Neural cell (in vitro differentiated cells): ENCODE results near the gene KCNJ12. TPM values are rescaled to one million over a fixed set of nuclear protein-coding genes. Genes with fewer than 3 reads are reported as not detected.

ENCODE experiments used
- H2AFZ ChIP-seq: fragments of 200-600, 300-800 bp; sonication (generic), shearing (Covaris generic); 2 replicates; pipeline ENCODE4 v1.6.0; 2014; ENCODE audit warnings: low read depth, mild to moderate bottlenecking, antibody characterized with exemption, low read length, moderate library complexity
- H3F3A ChIP-seq: fragments of 200-600 bp; shearing (Covaris generic); 2 replicates; pipeline ENCODE4 v1.6.1; 2016; ENCODE audit warnings: mild to moderate bottlenecking, moderate library complexity, mixed read lengths, antibody characterized with exemption, low read length; ENCODE audit not compliant: insufficient read depth, poor library complexity, severe bottlenecking
- H3K27ac ChIP-seq: fragments of 200-600, 300-800 bp; sonication (generic), shearing (Covaris generic); 2 replicates; pipeline ENCODE4 v1.5.1; 2014; ENCODE audit warnings: mild to moderate bottlenecking, low read length, moderate library complexity
- H3K27me3 ChIP-seq: fragments of 300-800, 200-600 bp; sonication (generic), shearing (Covaris generic); 2 replicates; pipeline ENCODE4 v1.6.0; 2014; ENCODE audit warnings: mild to moderate bottlenecking, low read depth, low read length, moderate library complexity; ENCODE audit not compliant: insufficient read depth
- H3K36me3 ChIP-seq: fragments of 300-800, 200-600 bp; sonication (generic), shearing (Covaris generic); 2 replicates; pipeline ENCODE4 v1.5.1; 2014; ENCODE audit warnings: mild to moderate bottlenecking, antibody characterized with exemption, low read length, moderate library complexity; ENCODE audit not compliant: insufficient read depth
- H3K4me2 ChIP-seq: fragments of 300-800, 200-600 bp; sonication (generic), shearing (Covaris generic); 2 replicates; pipeline ENCODE4 v1.6.0; 2014; ENCODE audit warnings: mild to moderate bottlenecking, low read length
- H3K4me3 ChIP-seq: fragments of 300-800, 200-600 bp; sonication (generic), shearing (Covaris generic); 2 replicates; pipeline ENCODE4 v1.5.1; 2014; ENCODE audit warnings: mild to moderate bottlenecking, low read length, moderate library complexity
- H3K79me2 ChIP-seq: fragments of 200-600 bp; shearing (Covaris generic); replicated peaks from 2 replicates; pipeline ENCODE4 v1.6.0; 2014; ENCODE audit warnings: mild to moderate bottlenecking, low read length, moderate library complexity; ENCODE audit not compliant: insufficient read depth
- H3K9ac ChIP-seq: fragments of 300-800, 200-600 bp; sonication (generic), shearing (Covaris generic); 2 replicates; pipeline ENCODE4 v1.6.1; 2016; ENCODE audit warnings: mild to moderate bottlenecking, low read length, mixed read lengths
- H3K9me2 ChIP-seq: fragments of 200-600 bp; shearing (Covaris generic); 2 replicates; pipeline ENCODE4 v1.6.1; 2016; ENCODE audit warnings: mild to moderate bottlenecking, low read length, mixed read lengths; ENCODE audit not compliant: insufficient read depth
- H3K9me3 ChIP-seq: fragments of 200-600, 300-800 bp; sonication (generic), shearing (Covaris generic); 2 replicates; pipeline ENCODE4 v1.6.1; 2016; ENCODE audit warnings: mild to moderate bottlenecking, mixed run types, low read length, moderate library complexity, mixed read lengths
- H4K20me1 ChIP-seq: fragments of 200-600 bp; shearing (Covaris generic); 2 replicates; pipeline ENCODE4 v1.6.1; 2016; ENCODE audit warnings: mild to moderate bottlenecking, mixed run types; ENCODE audit not compliant: insufficient read depth
- CTCF ChIP-seq: fragments of 450-650 bp; IDR thresholded peaks from 2 replicates; pipeline ENCODE4 v1.5.1; 2014; ENCODE audit warnings: antibody characterized with exemption, mild to moderate bottlenecking, moderate library complexity; ENCODE audit not compliant: poor library complexity, severe bottlenecking
- EP300 ChIP-seq: fragments of 450-650 bp; conservative IDR thresholded peaks from 2 replicates; pipeline ENCODE4 v1.6.1; 2014; ENCODE audit warnings: antibody characterized with exemption, mild to moderate bottlenecking, moderate library complexity; ENCODE audit not compliant: poor library complexity, severe bottlenecking
- EZH2 ChIP-seq: fragments of 200-600, 300-800 bp; shearing (Covaris generic), sonication (generic); IDR thresholded peaks from 2 replicates; pipeline ENCODE4 v1.6.1; 2014; ENCODE audit warnings: antibody characterized with exemption, low read length, borderline replicate concordance, mild to moderate bottlenecking; ENCODE audit not compliant: insufficient read depth, poor library complexity, severe bottlenecking
- MXI1 ChIP-seq: fragments of 450-650 bp; conservative IDR thresholded peaks from 2 replicates; pipeline ENCODE4 v1.6.1; 2014; ENCODE audit warnings: antibody characterized with exemption, mild to moderate bottlenecking; ENCODE audit not compliant: poor library complexity, severe bottlenecking
- POLR2AphosphoS5 ChIP-seq: IDR thresholded peaks from 2 replicates; pipeline ENCODE4 v1.6.1; 2012
- RAD21 ChIP-seq: fragments of 450-650 bp; conservative IDR thresholded peaks from 2 replicates; pipeline ENCODE4 v1.6.1; 2014; ENCODE audit warnings: antibody characterized with exemption, mild to moderate bottlenecking, moderate library complexity
- REST ChIP-seq: IDR thresholded peaks from 2 replicates; pipeline ENCODE4 v1.6.1; 2012; ENCODE audit warnings: borderline replicate concordance
- SMC3 ChIP-seq: fragments of 450-650 bp; conservative IDR thresholded peaks from 2 replicates; pipeline ENCODE4 v1.6.1; 2014; ENCODE audit warnings: antibody characterized with exemption, mild to moderate bottlenecking, moderate library complexity; ENCODE audit not compliant: poor library complexity
- TAF1 ChIP-seq: IDR thresholded peaks from 2 replicates; pipeline ENCODE4 v1.6.1; 2012; ENCODE audit warnings: low read depth
- polyA plus RNA-seq: library from polyadenylated mRNA; depleted of rRNA; stranded (reverse); fragments of >200 nt; gene quantifications from 2 replicates; pipeline ENCODE4 v1.2.3, GENCODE V29; 2014

Gene KCNJ12
- polyA plus RNA-seq, 1 donor from 2014 or later = 1.3 TPM

GRCh38 chr17:21358682-21359482 lies 17.3 kb upstream of the KCNJ12 start:
- H3K9ac ChIP-seq = no peak overlapping the region
- H3K36me3 ChIP-seq = no peaks in the 10 kb centered on the region
- no peaks in the 10 kb centered on the region for H4K20me1 ChIP-seq
- no peaks in the 10 kb centered on the region for H3K9me2 ChIP-seq
- H3K27ac ChIP-seq = no peak overlapping the region
- H3F3A ChIP-seq = no peaks in the 10 kb centered on the region
- no peaks in the 10 kb centered on the region for H3K9me3 ChIP-seq
- H3K79me2 ChIP-seq = no peaks in the 10 kb centered on the region
- H2AFZ ChIP-seq = no peak overlapping the region
- H3K27me3 ChIP-seq = no peaks in the 10 kb centered on the region
- no peak overlapping the region for H3K4me2 ChIP-seq
- H3K4me3 ChIP-seq = no peak overlapping the region
- no peak for TF ChIP-seq CTCF
- no peak for TF ChIP-seq TAF1
- no peak for TF ChIP-seq POLR2AphosphoS5
- no peak for TF ChIP-seq SMC3
- TF ChIP-seq MXI1 = no peak
- TF ChIP-seq RAD21 = no peak
- no peak for TF ChIP-seq REST
- no peak for TF ChIP-seq EP300
- no peak for TF ChIP-seq EZH2

- Histone ChIP-seq H3K27me3 (no peaks in the 10 kb centered on the region), H3K4me2 (no peak overlapping the region), H3K27ac (no peak overlapping the region), H3F3A (no peaks in the 10 kb centered on the region), H3K9ac (no peak overlapping the region), H3K79me2 (no peaks in the 10 kb centered on the region), H3K9me3 (no peaks in the 10 kb centered on the region), H3K9me2 (no peaks in the 10 kb centered on the region), H4K20me1 (no peaks in the 10 kb centered on the region), H2AFZ (no peak overlapping the region), H3K4me3 (no peak overlapping the region), H3K36me3 (no peaks in the 10 kb centered on the region)
- TF ChIP-seq EP300 = no peak
- TF ChIP-seq MXI1 = no peak
- no peak for TF ChIP-seq EZH2
- no peak for TF ChIP-seq TAF1
- no peak for TF ChIP-seq CTCF
- TF ChIP-seq SMC3 = no peak
- no peak for TF ChIP-seq RAD21
- no peak for TF ChIP-seq REST
- no peak for TF ChIP-seq POLR2AphosphoS5
Measured at GRCh38 chr17:21359483-21359840, 16.7 kb upstream of the KCNJ12 start.
